ENCODE measurements around the gene FARS2.

- TF ChIP-seq CTCF (IDR thresholded peaks at IDR 0.05): no peak
- no peak for TF ChIP-seq EP300 (IDR thresholded peaks at IDR 0.05)
Observed at GRCh38 chr6:5772408-5773120, 511.3 kb downstream of the FARS2 start.
